Measurements from ENCODE around the gene PDE1A. TPM values are rescaled to one million over a fixed set of nuclear protein-coding genes. Genes with fewer than 3 reads are reported as not detected.

Gene PDE1A
- total RNA-seq, result 10 to 100 TPM in 2 of 9 donors, 1 to 10 TPM in 7; 5.1 to 17.4 (median 6.0) TPM
- 1 to 10 TPM; 4.0 to 6.3 (median 4.2) TPM for polyA plus RNA-seq
- long read RNA-seq, donor 1, result 0 reads
- long read RNA-seq, donor 2, result 0 reads
- long read RNA-seq, donor 3, result 0 reads
- long read RNA-seq, donor 4, partial matches to known transcripts, result 1 of 5 reads
- long read RNA-seq, donor 4, other reads (novel, unspliced or antisense), result 0 of 5 reads
- long read RNA-seq, donor 5, partial matches to known transcripts, result 0 of 7 reads
- long read RNA-seq, donor 5, other reads (novel, unspliced or antisense), result 4 of 7 reads
- long read RNA-seq, donor 6, partial matches to known transcripts, result 3 of 5 reads
- long read RNA-seq, donor 6, other reads (novel, unspliced or antisense), result 1 of 5 reads
- long read RNA-seq, donor 7, result 0 reads
- long read RNA-seq, donor 8, result 0 reads
- long read RNA-seq, donor 9, result 0 reads
- long read RNA-seq, donor 10, result 0 reads

DNA sequence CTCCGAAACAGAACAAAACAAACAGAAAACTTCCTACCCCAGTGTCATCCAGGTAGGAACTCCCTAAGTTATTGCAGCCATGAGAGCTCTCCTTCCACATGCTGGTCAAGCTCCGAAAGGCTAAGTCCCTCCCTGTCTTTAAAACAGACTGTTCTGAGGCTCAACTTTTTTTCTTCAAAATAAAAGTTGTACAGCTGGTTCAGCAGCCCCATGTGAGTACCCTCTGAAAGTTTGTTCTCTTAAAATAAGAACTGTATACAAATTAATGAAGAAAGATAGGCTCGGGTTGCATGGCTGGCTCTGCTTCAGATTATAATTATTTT is at the start of gene PDE1A:
PDE1A (minus strand) TSS at position 119 of the 323 bp plus-strand sequence.
- H3K4me1 ChIP-seq (replicated peaks in 1 of 2), result no peaks in the 10 kb centered on the region
- no peaks in the 10 kb centered on the region for H3K27me3 ChIP-seq
- H3K9me3 ChIP-seq (replicated peaks in 1 of 3), result no peaks in the 10 kb centered on the region
- DNase-seq, result no peak
- H3K4me3 ChIP-seq, result peak within 1 kb of the TSS in 2 of 4 donors; percentile 6 to 44
- no peak for TF ChIP-seq POLR2A (IDR thresholded peaks at IDR 0.05)
- TF ChIP-seq, protein P1, sequence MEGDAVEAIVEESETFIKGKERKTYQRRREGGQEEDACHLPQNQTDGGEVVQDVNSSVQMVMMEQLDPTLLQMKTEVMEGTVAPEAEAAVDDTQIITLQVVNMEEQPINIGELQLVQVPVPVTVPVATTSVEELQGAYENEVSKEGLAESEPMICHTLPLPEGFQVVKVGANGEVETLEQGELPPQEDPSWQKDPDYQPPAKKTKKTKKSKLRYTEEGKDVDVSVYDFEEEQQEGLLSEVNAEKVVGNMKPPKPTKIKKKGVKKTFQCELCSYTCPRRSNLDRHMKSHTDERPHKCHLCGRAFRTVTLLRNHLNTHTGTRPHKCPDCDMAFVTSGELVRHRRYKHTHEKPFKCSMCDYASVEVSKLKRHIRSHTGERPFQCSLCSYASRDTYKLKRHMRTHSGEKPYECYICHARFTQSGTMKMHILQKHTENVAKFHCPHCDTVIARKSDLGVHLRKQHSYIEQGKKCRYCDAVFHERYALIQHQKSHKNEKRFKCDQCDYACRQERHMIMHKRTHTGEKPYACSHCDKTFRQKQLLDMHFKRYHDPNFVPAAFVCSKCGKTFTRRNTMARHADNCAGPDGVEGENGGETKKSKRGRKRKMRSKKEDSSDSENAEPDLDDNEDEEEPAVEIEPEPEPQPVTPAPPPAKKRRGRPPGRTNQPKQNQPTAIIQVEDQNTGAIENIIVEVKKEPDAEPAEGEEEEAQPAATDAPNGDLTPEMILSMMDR (IDR thresholded peaks at IDR 0.05), result no peak
- H3K27ac ChIP-seq, result peak within 1 kb of the TSS in 2 of 5 donors; percentile 47 to 59
- 29 to 45% (median 41%) methylated on average over 3 of the region's 3 CpGs for WGBS, 4 donors
- intact Hi-C loops (cut with DNase I), result no loop called here
- H3K36me3 ChIP-seq (replicated peaks in 1 of 2), result no peaks in the 10 kb centered on the region

GRCh38 chr2:182473635-182474034 is 46.8 kb upstream of the PDE1A start:
- Histone ChIP-seq H3K4me1 (replicated peaks in 1 of 2) (no peaks in the 10 kb centered on the region), H3K27me3 (no peaks in the 10 kb centered on the region), H3K36me3 (replicated peaks in 1 of 2) (no peaks in the 10 kb centered on the region), H3K27ac (no peak overlapping the region), H3K4me3 (no peak overlapping the region), H3K9me3 (replicated peaks in 1 of 3) (no peaks in the 10 kb centered on the region)
- no peak for TF ChIP-seq POLR2A (IDR thresholded peaks at IDR 0.05)
- TF ChIP-seq, protein P1 (IDR thresholded peaks at IDR 0.05), result no peak
- WGBS, 4 donors, result 75 to 85% (median 76%) methylated on average over 4 of the region's 4 CpGs
- intact Hi-C loops (cut with DNase I), result no loop called here
- no peak for DNase-seq

DNA sequence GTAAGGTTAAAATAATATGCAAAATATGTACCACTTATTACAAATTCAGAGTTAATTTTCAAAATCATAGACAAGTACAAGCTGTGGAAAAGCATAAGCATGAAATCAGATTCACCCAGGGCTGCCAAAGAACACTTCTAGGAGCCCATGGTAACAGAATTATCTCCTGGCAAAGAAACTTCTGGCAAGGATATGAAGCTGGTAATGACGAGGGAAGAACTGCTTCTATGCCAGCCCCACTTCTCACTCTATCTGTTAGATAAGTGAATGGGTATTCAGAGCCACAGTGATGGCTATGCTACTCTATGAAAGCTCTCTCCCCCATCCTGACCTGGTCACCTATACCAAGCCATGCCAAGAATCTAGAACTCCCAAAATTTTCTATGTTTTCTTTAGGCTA is 36.9 kb upstream of the PDE1A start:
- intact Hi-C loops (cut with DNase I), result no loop called here
- WGBS, 4 donors, result 22 to 52% (median 45%) methylated on average over 1 of the region's 1 CpG
- H3K4me1 ChIP-seq (replicated peaks in 1 of 2), result no peaks in the 10 kb centered on the region

GRCh38 chr2:182456784-182457183 is 29.9 kb upstream of the PDE1A start:
- no peak overlapping the region for H3K4me3 ChIP-seq
- intact Hi-C loops (cut with DNase I), result no loop called here
- no peaks in the 10 kb centered on the region for H3K9me3 ChIP-seq (replicated peaks in 1 of 3)
- no peak for DNase-seq
- no peak overlapping the region for H3K27ac ChIP-seq
- TF ChIP-seq, protein P1 (IDR thresholded peaks at IDR 0.05), result no peak
- TF ChIP-seq POLR2A (IDR thresholded peaks at IDR 0.05), result no peak
- 64 to 80% (median 78%) methylated on average over 4 of the region's 4 CpGs for WGBS, 4 donors
- H3K4me1 ChIP-seq (replicated peaks in 1 of 2), result no peaks in the 10 kb centered on the region
- H3K27me3 ChIP-seq, result no peaks in the 10 kb centered on the region
- H3K36me3 ChIP-seq (replicated peaks in 1 of 2), result no peaks in the 10 kb centered on the region

More for the DNA sequence above, 36.9 kb upstream of the PDE1A start:
- Histone ChIP-seq H3K27ac (no peak overlapping the region), H3K36me3 (replicated peaks in 1 of 2) (no peaks in the 10 kb centered on the region), H3K9me3 (replicated peaks in 1 of 3) (no peaks in the 10 kb centered on the region), H3K4me3 (no peak overlapping the region), H3K27me3 (no peaks in the 10 kb centered on the region)
- DNase-seq, result no peak
- TF ChIP-seq, protein P1 (IDR thresholded peaks at IDR 0.05), result no peak
- TF ChIP-seq POLR2A (IDR thresholded peaks at IDR 0.05), result no peak

Data from adrenal gland (tissue), 19 donors.